ENCODE measurements around the gene AKT3.

The AKT3 gene

GRCh38 chr1:243500512-243500911 lies 349.5 kb downstream of the AKT3 start:
- no peak for FAIRE-seq

GRCh38 chr1:243499711-243500110 lies 350.3 kb downstream of the AKT3 start:
- FAIRE-seq = no peak

- no peak for FAIRE-seq
Measured at GRCh38 chr1:243499248-243499647, 350.8 kb downstream of the AKT3 start.

- no peak for FAIRE-seq
Measured at GRCh38 chr1:243497939-243498681, 351.9 kb downstream of the AKT3 start.

- no peak for FAIRE-seq
Measured at GRCh38 chr1:243496806-243497205, 353.2 kb downstream of the AKT3 start.

- FAIRE-seq = no peak
Measured at GRCh38 chr1:243496187-243496646, 353.8 kb downstream of the AKT3 start.

- FAIRE-seq = no peak
Measured at GRCh38 chr1:243495442-243496186, 354.4 kb downstream of the AKT3 start.

GRCh38 chr1:243494741-243495431 lies 355.2 kb downstream of the AKT3 start:
- no peak for FAIRE-seq

- FAIRE-seq = no peak
Measured at GRCh38 chr1:243493156-243494129, 356.6 kb downstream of the AKT3 start.

- FAIRE-seq = no peak
Measured at GRCh38 chr1:243490748-243491686, 359.0 kb downstream of the AKT3 start.

GRCh38 chr1:243489681-243490546 lies 360.1 kb downstream of the AKT3 start:
- FAIRE-seq = no peak

- FAIRE-seq = no peak
Measured at GRCh38 chr1:243489158-243489527, 360.9 kb downstream of the AKT3 start.

GRCh38 chr1:243488459-243489157 lies 361.4 kb downstream of the AKT3 start:
- no peak for FAIRE-seq

- FAIRE-seq = no peak
Measured at GRCh38 chr1:243487649-243488227, 362.3 kb downstream of the AKT3 start.

- no peak for FAIRE-seq
Measured at GRCh38 chr1:243487036-243487648, 362.9 kb downstream of the AKT3 start.

GRCh38 chr1:243483952-243484351 lies 366.1 kb downstream of the AKT3 start:
- FAIRE-seq = no peak

- FAIRE-seq = no peak
Measured at GRCh38 chr1:243483071-243483771, 366.8 kb downstream of the AKT3 start.
